GM21786 (cell line): Measurements from ENCODE around the gene MEX3B.
"Not testable (repeated sequence)": the region's sequence is repeated elsewhere in the genome, so short reads cannot be mapped to it uniquely, and the experiment has no call there.

Source experiments
- ATAC-seq: cut with Tn5 transposase; IDR thresholded peaks from one replicate; pipeline ENCODE4 v1.9.1; 2021; ENCODE audit not compliant: unreplicated experiment

Gene MEX3B

GRCh38 chr15:82014989-82015388, 30.8 kb downstream of the MEX3B start:
- no peak for ATAC-seq

- ATAC-seq, result no peak
Observed at GRCh38 chr15:82012908-82013307, 32.9 kb downstream of the MEX3B start.

GRCh38 chr15:82005239-82005638, 40.6 kb downstream of the MEX3B start:
- ATAC-seq, result no peak

- ATAC-seq, result no peak
Observed at GRCh38 chr15:82003916-82004315, 41.9 kb downstream of the MEX3B start.

GRCh38 chr15:81995081-81995480, 50.7 kb downstream of the MEX3B start:
- ATAC-seq, result not testable (repeated sequence)

GRCh38 chr15:81992523-81992922, 53.3 kb downstream of the MEX3B start:
- ATAC-seq, result no peak
